GM10847 (cell line): ENCODE data around the gene DNAH12.

Experiments
- POLR2A ChIP-seq: IDR thresholded peaks from 2 replicates; pipeline ENCODE4 v1.6.1; 2011; ENCODE audit not compliant: insufficient read length; ENCODE audit errors: extremely low read depth

Gene DNAH12

GRCh38 chr3:57451150-57451846 lies 92.8 kb downstream of the DNAH12 start:
- TF ChIP-seq POLR2A = no peak

GRCh38 chr3:57446318-57446841 lies 97.8 kb downstream of the DNAH12 start:
- TF ChIP-seq POLR2A = no peak

GRCh38 chr3:57444469-57444868 lies 99.7 kb downstream of the DNAH12 start:
- no peak for TF ChIP-seq POLR2A

- no peak for TF ChIP-seq POLR2A
Measured at GRCh38 chr3:57436195-57436761, 107.9 kb downstream of the DNAH12 start.

- no peak for TF ChIP-seq POLR2A
Measured at GRCh38 chr3:57434041-57434440, 110.1 kb downstream of the DNAH12 start.

- no peak for TF ChIP-seq POLR2A
Measured at GRCh38 chr3:57423335-57423734, 120.8 kb downstream of the DNAH12 start.

- no peak for TF ChIP-seq POLR2A
Measured at GRCh38 chr3:57421336-57421735, 122.8 kb downstream of the DNAH12 start.

- no peak for TF ChIP-seq POLR2A
Measured at GRCh38 chr3:57420001-57420400, 124.1 kb downstream of the DNAH12 start.

- TF ChIP-seq POLR2A = no peak
Measured at GRCh38 chr3:57411715-57412114, 132.4 kb downstream of the DNAH12 start.

- no peak for TF ChIP-seq POLR2A
Measured at GRCh38 chr3:57409471-57409870, 134.7 kb downstream of the DNAH12 start.

GRCh38 chr3:57402675-57403074 lies 141.5 kb downstream of the DNAH12 start:
- TF ChIP-seq POLR2A = no peak

GRCh38 chr3:57397175-57398026 lies 146.7 kb downstream of the DNAH12 start:
- TF ChIP-seq POLR2A = no peak

GRCh38 chr3:57393977-57394376 lies 150.2 kb downstream of the DNAH12 start:
- TF ChIP-seq POLR2A = no peak

GRCh38 chr3:57391767-57392166 lies 152.4 kb downstream of the DNAH12 start:
- TF ChIP-seq POLR2A = no peak

- TF ChIP-seq POLR2A = no peak
Measured at GRCh38 chr3:57389271-57389670, 154.9 kb downstream of the DNAH12 start.

- TF ChIP-seq POLR2A = no peak
Measured at GRCh38 chr3:57386307-57386706, 157.8 kb downstream of the DNAH12 start.
